CD8-positive, alpha-beta memory T cell (primary cell): ENCODE data around the gene PALLD. TPM values are rescaled to one million over a fixed set of nuclear protein-coding genes. Genes with fewer than 3 reads are reported as not detected.

ENCODE experiments used
- CTCF ChIA-PET: fragments of 350-600 bp; sonication (Branson Sonifier 250); formaldehyde crosslinking; loops from one replicate; lab custom pipeline; 2021; ENCODE audit warnings: antibody characterized with exemption; lab: Charles Lee
- POLR2A ChIA-PET: fragments of 350-600 bp; sonication (Branson Sonifier 250); formaldehyde crosslinking; loops from one replicate; lab custom pipeline; 2021; ENCODE audit warnings: antibody characterized with exemption; lab: Charles Lee
- DNase-seq, 5 donors: peaks; one replicate each; pipeline versions ENCODE4 v3.0.0 to v3.0.0-alpha.2; 2020 to 2022; ENCODE audit warnings: mixed read lengths in 1 of 5
- H3K27ac ChIP-seq: one replicate; pipeline ENCODE4 v1.7.0; 2013; ENCODE audit warnings: low read depth, mild to moderate bottlenecking, low read length, moderate library complexity
- H3K27me3 ChIP-seq: 2 replicates; pipeline ENCODE4 v1.7.0; 2013; ENCODE audit warnings: low read length, mild to moderate bottlenecking; ENCODE audit not compliant: insufficient read depth, poor library complexity, severe bottlenecking
- H3K36me3 ChIP-seq: 2 replicates; pipeline ENCODE4 v1.7.0; 2013; ENCODE audit warnings: mild to moderate bottlenecking, low read length, moderate library complexity; ENCODE audit not compliant: insufficient read depth
- H3K4me1 ChIP-seq: 2 replicates; pipeline ENCODE4 v1.7.0; 2013; ENCODE audit warnings: mild to moderate bottlenecking, low read length, moderate library complexity; ENCODE audit not compliant: insufficient read depth
- H3K4me3 ChIP-seq: 2 replicates; pipeline ENCODE4 v1.7.0; 2013; ENCODE audit warnings: mild to moderate bottlenecking, low read length
- H3K9me3 ChIP-seq: 2 replicates; pipeline ENCODE4 v1.7.0; 2013; ENCODE audit warnings: mild to moderate bottlenecking, low read length
- H3K27ac Mint-ChIP-seq, 8 donors: one replicate each; pipeline ENCODE4 v1.8.0; 2020 to 2021; ENCODE audit warnings: mixed read lengths in 8 of 8, mild to moderate bottlenecking in 6 of 8, inconsistent platforms in 3 of 8, moderate library complexity in 3 of 8
- H3K27me3 Mint-ChIP-seq, 2 donors: one replicate each; pipeline ENCODE4 v1.8.0; 2020 to 2021; ENCODE audit warnings: mixed read lengths in 2 of 2, mild to moderate bottlenecking in 1 of 2, moderate library complexity in 1 of 2
- H3K36me3 Mint-ChIP-seq, 3 donors: one replicate each; pipeline ENCODE4 v1.8.0; 2020 to 2021; ENCODE audit warnings: mixed read lengths in 3 of 3, inconsistent platforms in 1 of 3, mild to moderate bottlenecking in 1 of 3
- H3K4me1 Mint-ChIP-seq, 3 donors: one replicate each; pipeline ENCODE4 v1.8.0; 2020 to 2021; ENCODE audit warnings: mixed read lengths in 3 of 3, inconsistent platforms in 1 of 3, mild to moderate bottlenecking in 1 of 3
- H3K4me3 Mint-ChIP-seq, 7 donors: one replicate each; pipeline ENCODE4 v1.8.0; 2020 to 2021; ENCODE audit warnings: mixed read lengths in 7 of 7, mild to moderate bottlenecking in 6 of 7, moderate library complexity in 4 of 7, inconsistent platforms in 2 of 7
- H3K9me3 Mint-ChIP-seq, 5 donors: one replicate each; pipeline ENCODE4 v1.8.0; 2020 to 2022; ENCODE audit warnings: mixed read lengths in 5 of 5, mild to moderate bottlenecking in 3 of 5, moderate library complexity in 2 of 5, inconsistent platforms in 1 of 5
- polyA plus RNA-seq: library from polyadenylated mRNA; unstranded; fragments of 300-500 nt; fragmentation: Illumina TruSeq; gene quantifications from one replicate; pipeline ENCODE4 v1.2.3, GENCODE V29; 2021
- total RNA-seq, 2 experiments: library from RNA; stranded (reverse); gene quantifications; one replicate each; pipeline ENCODE4 v1.2.3, GENCODE V29; 2021

Gene PALLD
- total and polyA plus RNA-seq, 3 experiments from 2014 or later, result 0.35 to 0.97 (median 0.47) TPM

DNA sequence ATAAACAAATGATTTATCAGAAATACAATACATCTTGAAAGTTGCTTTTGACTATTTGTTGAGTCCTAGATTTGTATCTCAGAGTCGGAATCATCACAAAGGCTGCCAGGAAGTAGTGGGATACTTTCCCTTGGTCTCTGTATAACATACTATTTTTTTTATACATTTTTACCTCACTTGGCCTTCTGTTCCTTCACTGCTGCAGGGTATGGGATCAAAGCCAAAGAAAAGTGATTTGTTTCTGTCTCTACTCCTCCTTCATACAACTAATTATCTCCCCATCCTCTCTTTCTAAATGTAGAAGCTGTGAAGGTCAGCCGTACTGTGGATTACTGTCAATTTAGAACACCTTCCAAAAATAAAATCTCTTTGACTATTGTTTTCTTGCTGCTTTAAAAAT lies 24.9 kb downstream of the PALLD start:
- Mint-ChIP-seq H3K27ac (no peak overlapping the region), H3K9me3 (no peaks in the 10 kb centered on the region), H3K36me3 (no peaks in the 10 kb centered on the region), H3K4me3 (no peak overlapping the region), H3K4me1 (no peaks in the 10 kb centered on the region), H3K27me3 (peaks cover 6 to 33% of the 10 kb centered on the region in 2 donors)
- Histone ChIP-seq H3K4me3 (no peak overlapping the region), H3K27me3 (no peaks in the 10 kb centered on the region), H3K27ac (no peak overlapping the region), H3K36me3 (no peaks in the 10 kb centered on the region), H3K4me1 (no peaks in the 10 kb centered on the region), H3K9me3 (no peaks in the 10 kb centered on the region)
- DNase-seq, result no peak
- ChIA-PET POLR2A (no interaction called here), CTCF (no interaction called here)

DNA sequence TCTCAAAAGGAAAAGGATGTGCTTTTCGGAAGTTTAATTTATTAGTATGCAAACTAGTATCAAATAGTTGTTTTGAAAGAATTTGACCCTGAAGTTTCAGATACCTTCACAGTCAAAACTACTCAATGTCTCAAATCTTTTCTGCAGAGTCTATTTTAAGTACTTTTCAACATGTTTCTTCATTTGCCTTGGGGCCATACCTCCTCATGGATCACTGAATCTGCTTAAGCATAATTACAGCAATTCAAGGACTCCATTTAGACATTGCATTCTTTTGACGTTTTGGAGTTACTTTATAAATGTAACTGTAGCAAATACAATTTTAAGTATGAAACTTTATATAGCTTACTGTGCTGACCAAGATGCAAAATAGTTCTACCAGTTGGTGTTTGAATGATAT lies 25.5 kb downstream of the PALLD start:
- Mint-ChIP-seq H3K4me3 (no peak overlapping the region), H3K27ac (no peak overlapping the region), H3K36me3 (no peaks in the 10 kb centered on the region), H3K9me3 (no peaks in the 10 kb centered on the region), H3K27me3 (peaks cover 6 to 37% of the 10 kb centered on the region in 2 donors), H3K4me1 (no peaks in the 10 kb centered on the region)
- DNase-seq, result no peak
- no peak overlapping the region for H3K4me3 ChIP-seq
- H3K36me3 ChIP-seq, result no peaks in the 10 kb centered on the region
- H3K9me3 ChIP-seq, result no peaks in the 10 kb centered on the region
- ChIA-PET POLR2A (no interaction called here), CTCF (no interaction called here)
- no peaks in the 10 kb centered on the region for H3K4me1 ChIP-seq
- no peak overlapping the region for H3K27ac ChIP-seq
- no peaks in the 10 kb centered on the region for H3K27me3 ChIP-seq

DNA sequence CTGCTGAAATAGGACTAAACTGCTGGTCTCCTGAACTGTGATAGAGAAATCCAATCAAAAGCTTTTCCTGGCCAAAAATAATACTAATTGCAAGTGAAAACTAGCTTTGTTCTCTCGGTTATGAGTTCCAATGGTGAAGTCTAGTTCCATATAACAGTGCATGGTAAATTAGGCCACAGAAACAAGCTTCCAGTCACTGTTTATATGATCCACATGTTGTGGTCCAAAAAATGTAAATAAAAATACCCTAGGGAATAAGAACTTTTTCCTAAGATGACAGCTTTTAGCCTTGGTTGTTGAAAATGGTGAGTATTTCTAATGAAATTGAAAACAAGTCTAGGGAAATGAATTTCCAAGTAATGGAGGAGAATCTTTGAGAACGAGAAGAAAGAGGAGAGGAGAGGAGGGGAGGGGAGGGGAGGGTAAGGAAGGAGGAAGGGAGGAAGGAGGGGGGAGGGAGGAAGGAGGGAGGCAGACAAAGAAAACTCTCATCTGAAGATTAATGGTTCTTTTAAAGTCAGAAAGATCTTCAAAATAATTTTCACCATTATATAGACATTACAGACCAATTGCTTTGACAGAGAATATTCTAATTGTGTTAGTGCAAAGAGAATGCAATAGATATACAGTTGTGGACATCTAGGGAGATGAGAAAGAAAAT lies 26.1 kb downstream of the PALLD start:
- ChIA-PET CTCF (no interaction called here), POLR2A (no interaction called here)
- peaks cover 0 to under 1% (median 0%) of the 10 kb centered on the region in 3 donors for H3K36me3 Mint-ChIP-seq
- Histone ChIP-seq H3K27me3 (no peaks in the 10 kb centered on the region), H3K27ac (no peak overlapping the region), H3K4me1 (no peaks in the 10 kb centered on the region), H3K9me3 (no peaks in the 10 kb centered on the region), H3K4me3 (no peak overlapping the region), H3K36me3 (no peaks in the 10 kb centered on the region)
- no peak for DNase-seq
- H3K9me3 Mint-ChIP-seq, result no peaks in the 10 kb centered on the region
- H3K27me3 Mint-ChIP-seq, result peaks cover 6 to 42% of the 10 kb centered on the region in 2 donors
- H3K4me1 Mint-ChIP-seq, result no peaks in the 10 kb centered on the region
- H3K4me3 Mint-ChIP-seq, result no peak overlapping the region
- no peak overlapping the region for H3K27ac Mint-ChIP-seq

DNA sequence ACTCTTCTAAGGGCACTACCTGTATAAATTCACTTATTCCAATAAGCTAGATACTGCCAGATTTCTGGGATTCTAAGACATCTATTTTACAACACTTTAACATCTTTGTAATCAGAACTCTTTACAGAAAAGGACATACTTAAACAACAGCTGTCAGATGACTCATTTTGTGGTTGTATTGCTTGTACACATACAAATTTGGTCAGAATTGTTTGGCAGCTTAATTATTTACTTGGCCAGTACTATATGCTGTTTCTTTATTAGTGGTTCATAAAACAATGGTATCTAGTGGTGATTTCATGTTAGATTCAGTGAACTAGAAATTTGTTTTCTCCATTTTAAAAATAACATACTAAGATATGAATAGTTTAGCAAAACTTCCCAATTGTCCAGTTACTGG lies 27.2 kb downstream of the PALLD start:
- CTCF ChIA-PET, result interaction anchor here (2.1 kb wide), 1 partner anchor 12 kb away, joined by 5 read pairs; no protein-coding TSS in a partner anchor
- no peaks in the 10 kb centered on the region for H3K9me3 ChIP-seq
- H3K27me3 ChIP-seq, result no peaks in the 10 kb centered on the region
- no peak overlapping the region for H3K4me3 ChIP-seq
- POLR2A ChIA-PET, result no interaction called here
- no peak for DNase-seq
- peaks cover 0 to 3% (median 0%) of the 10 kb centered on the region in 3 donors for H3K36me3 Mint-ChIP-seq
- H3K36me3 ChIP-seq, result no peaks in the 10 kb centered on the region
- H3K27ac Mint-ChIP-seq, result no peak overlapping the region
- no peaks in the 10 kb centered on the region for H3K4me1 ChIP-seq
- H3K4me1 Mint-ChIP-seq, result no peaks in the 10 kb centered on the region
- H3K27me3 Mint-ChIP-seq, result peaks cover 6 to 51% of the 10 kb centered on the region in 2 donors
- no peak overlapping the region for H3K4me3 Mint-ChIP-seq
- H3K9me3 Mint-ChIP-seq, result no peaks in the 10 kb centered on the region
- H3K27ac ChIP-seq, result no peak overlapping the region

DNA sequence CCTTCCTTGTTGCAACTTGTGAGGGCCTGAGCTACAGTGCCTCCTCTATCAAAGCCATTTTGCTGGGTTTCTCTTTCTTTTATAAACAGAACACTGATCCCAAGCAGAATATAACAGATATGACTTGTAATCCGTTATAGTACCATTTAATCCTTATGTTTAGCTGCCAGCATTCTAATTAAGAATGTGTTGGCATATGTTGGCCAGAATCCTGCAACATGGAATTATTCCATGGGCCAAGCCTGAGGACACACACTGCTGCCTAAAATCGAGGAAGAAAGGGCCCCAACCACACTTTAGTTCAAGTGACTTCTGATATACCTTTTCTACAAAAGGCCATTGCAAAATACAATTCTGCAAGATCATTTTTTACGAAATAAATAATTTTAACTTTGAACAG lies 28.0 kb downstream of the PALLD start:
- Histone ChIP-seq H3K4me3 (no peak overlapping the region), H3K9me3 (no peaks in the 10 kb centered on the region), H3K4me1 (no peaks in the 10 kb centered on the region), H3K36me3 (no peaks in the 10 kb centered on the region), H3K27ac (no peak overlapping the region), H3K27me3 (no peaks in the 10 kb centered on the region)
- Mint-ChIP-seq H3K36me3 (peaks cover 0 to 3% (median 0%) of the 10 kb centered on the region in 3 donors), H3K9me3 (no peaks in the 10 kb centered on the region), H3K27me3 (peaks cover 6 to 49% of the 10 kb centered on the region in 2 donors), H3K27ac (no peak overlapping the region), H3K4me3 (no peak overlapping the region), H3K4me1 (no peaks in the 10 kb centered on the region)
- CTCF ChIA-PET, result interaction anchor here (2.1 kb wide), 1 partner anchor 12 kb away, joined by 5 read pairs; no protein-coding TSS in a partner anchor
- POLR2A ChIA-PET, result no interaction called here
- DNase-seq, result no peak

DNA sequence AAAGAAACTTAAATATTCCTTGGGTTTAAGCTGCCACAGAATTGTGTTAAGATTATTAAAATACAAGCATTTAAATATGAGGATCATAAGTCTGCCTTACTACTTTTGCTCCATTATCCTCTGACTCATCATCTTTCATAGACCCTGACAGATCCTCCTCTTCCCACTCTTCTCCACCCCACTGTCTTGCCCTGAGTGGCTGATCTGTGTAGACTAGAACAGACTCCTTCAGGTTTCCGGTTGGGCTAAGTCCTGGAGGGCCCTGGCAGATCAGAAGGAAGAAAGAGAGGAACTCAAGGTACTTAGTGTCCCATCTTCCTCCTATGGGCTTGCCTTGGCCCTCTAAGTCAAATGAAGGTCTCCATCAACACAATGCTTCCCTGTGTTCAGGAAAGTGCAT lies 30.7 kb downstream of the PALLD start:
- H3K27ac ChIP-seq, result no peak overlapping the region
- H3K4me3 Mint-ChIP-seq, result no peak overlapping the region
- no peak for DNase-seq
- CTCF ChIA-PET, result no interaction called here
- no peak overlapping the region for H3K27ac Mint-ChIP-seq
- no peaks in the 10 kb centered on the region for H3K9me3 Mint-ChIP-seq
- no peak overlapping the region for H3K4me3 ChIP-seq
- no peaks in the 10 kb centered on the region for H3K4me1 ChIP-seq
- POLR2A ChIA-PET, result no interaction called here
- no peaks in the 10 kb centered on the region for H3K4me1 Mint-ChIP-seq
- H3K36me3 Mint-ChIP-seq, result peaks cover 0 to 3% (median 0%) of the 10 kb centered on the region in 3 donors
- H3K36me3 ChIP-seq, result no peaks in the 10 kb centered on the region
- H3K9me3 ChIP-seq, result no peaks in the 10 kb centered on the region
- H3K27me3 Mint-ChIP-seq, result peaks cover 0 to 33% of the 10 kb centered on the region in 2 donors
- no peaks in the 10 kb centered on the region for H3K27me3 ChIP-seq

DNA sequence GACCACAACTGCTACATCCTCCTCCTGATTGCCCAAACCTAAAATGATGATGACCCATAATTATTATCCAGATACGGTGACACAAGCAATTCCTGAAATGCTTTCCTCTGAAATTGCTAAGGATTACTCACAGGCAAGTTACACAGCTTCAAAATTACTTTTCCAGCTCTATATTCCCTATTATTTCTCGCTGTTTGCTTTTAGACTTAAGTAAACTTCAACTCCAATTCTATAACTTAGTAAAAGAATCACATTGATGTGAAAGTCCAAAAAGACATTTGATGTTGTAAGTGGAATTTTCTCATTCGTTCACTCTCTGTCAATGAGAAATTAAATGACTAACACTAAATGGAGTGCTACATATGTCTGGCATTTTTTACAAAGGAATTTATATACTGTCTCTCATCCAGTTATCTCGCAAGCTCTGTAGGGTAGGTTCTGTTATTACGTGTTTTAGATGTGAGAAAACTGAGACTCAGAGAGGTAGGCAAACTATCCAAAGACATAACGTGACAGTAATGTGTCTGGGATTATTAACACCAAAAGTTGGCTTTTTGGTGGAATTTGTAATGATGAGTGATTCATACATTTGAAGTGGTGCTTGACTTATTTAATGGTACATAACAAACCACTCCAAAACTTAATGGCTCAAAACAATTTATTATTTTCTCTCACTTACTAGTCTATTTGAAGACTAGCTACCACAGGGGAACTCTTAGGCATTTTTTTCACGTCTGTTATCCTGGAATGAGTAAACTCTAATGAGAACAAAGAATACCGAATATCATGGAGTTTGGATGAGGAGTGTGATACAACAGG lies 31.5 kb downstream of the PALLD start:
- H3K36me3 Mint-ChIP-seq, result peaks cover 0 to 3% (median 0%) of the 10 kb centered on the region in 3 donors
- H3K4me1 Mint-ChIP-seq, result no peaks in the 10 kb centered on the region
- no peak for DNase-seq
- Histone ChIP-seq H3K27me3 (no peaks in the 10 kb centered on the region), H3K9me3 (no peaks in the 10 kb centered on the region), H3K36me3 (no peaks in the 10 kb centered on the region), H3K4me3 (no peak overlapping the region), H3K27ac (no peak overlapping the region), H3K4me1 (no peaks in the 10 kb centered on the region)
- peaks cover 0 to 33% of the 10 kb centered on the region in 2 donors for H3K27me3 Mint-ChIP-seq
- ChIA-PET POLR2A (no interaction called here), CTCF (no interaction called here)
- H3K27ac Mint-ChIP-seq, result no peak overlapping the region
- H3K4me3 Mint-ChIP-seq, result no peak overlapping the region
- H3K9me3 Mint-ChIP-seq, result no peaks in the 10 kb centered on the region

DNA sequence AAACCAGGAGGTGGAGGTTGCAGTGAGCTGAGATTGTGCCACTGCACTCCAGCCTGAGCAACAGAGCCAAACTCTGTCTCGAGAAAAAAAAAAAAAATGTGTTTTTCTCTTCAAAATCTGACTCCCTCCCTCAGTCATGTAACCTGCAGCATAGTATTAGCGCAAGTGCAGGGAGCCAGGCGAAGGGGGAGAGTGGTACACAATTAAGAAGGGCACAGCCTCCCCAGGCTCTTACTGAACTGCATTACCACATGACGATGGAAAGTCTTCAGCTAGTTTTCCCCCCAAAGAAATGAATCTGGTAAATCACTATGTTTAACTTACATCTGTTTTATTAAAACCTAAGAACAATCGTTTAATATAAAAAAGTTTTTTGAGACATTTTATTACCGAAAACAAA lies 32.4 kb downstream of the PALLD start:
- ChIA-PET CTCF (interaction anchor here (1.1 kb wide), 1 partner anchor 13 kb away, joined by 3 read pairs; no protein-coding TSS in a partner anchor), POLR2A (no interaction called here)
- no peak for DNase-seq
- no peaks in the 10 kb centered on the region for H3K9me3 Mint-ChIP-seq
- H3K27ac Mint-ChIP-seq, result no peak overlapping the region
- no peaks in the 10 kb centered on the region for H3K27me3 ChIP-seq
- H3K36me3 Mint-ChIP-seq, result peaks cover 0 to 3% (median 0%) of the 10 kb centered on the region in 3 donors
- H3K36me3 ChIP-seq, result no peaks in the 10 kb centered on the region
- no peak overlapping the region for H3K4me3 Mint-ChIP-seq
- H3K9me3 ChIP-seq, result no peaks in the 10 kb centered on the region
- H3K27ac ChIP-seq, result no peak overlapping the region
- no peak overlapping the region for H3K4me3 ChIP-seq
- H3K4me1 Mint-ChIP-seq, result no peaks in the 10 kb centered on the region
- no peaks in the 10 kb centered on the region for H3K4me1 ChIP-seq
- H3K27me3 Mint-ChIP-seq, result peaks cover 0 to 33% of the 10 kb centered on the region in 2 donors
